ENCODE data around the gene RPL15. TPM values are rescaled to one million over a fixed set of nuclear protein-coding genes. Genes with fewer than 3 reads are reported as not detected.
"Not testable (repeated sequence)": the region's sequence is repeated elsewhere in the genome, so short reads cannot be mapped to it uniquely, and the experiment has no call there.

The RPL15 gene
- 1,000 to 10,000 TPM; 2,006 to 2,558 (median 2,234) TPM for polyA plus RNA-seq (ENCODE audit: insufficient read length in 4 of 4)

DNA sequence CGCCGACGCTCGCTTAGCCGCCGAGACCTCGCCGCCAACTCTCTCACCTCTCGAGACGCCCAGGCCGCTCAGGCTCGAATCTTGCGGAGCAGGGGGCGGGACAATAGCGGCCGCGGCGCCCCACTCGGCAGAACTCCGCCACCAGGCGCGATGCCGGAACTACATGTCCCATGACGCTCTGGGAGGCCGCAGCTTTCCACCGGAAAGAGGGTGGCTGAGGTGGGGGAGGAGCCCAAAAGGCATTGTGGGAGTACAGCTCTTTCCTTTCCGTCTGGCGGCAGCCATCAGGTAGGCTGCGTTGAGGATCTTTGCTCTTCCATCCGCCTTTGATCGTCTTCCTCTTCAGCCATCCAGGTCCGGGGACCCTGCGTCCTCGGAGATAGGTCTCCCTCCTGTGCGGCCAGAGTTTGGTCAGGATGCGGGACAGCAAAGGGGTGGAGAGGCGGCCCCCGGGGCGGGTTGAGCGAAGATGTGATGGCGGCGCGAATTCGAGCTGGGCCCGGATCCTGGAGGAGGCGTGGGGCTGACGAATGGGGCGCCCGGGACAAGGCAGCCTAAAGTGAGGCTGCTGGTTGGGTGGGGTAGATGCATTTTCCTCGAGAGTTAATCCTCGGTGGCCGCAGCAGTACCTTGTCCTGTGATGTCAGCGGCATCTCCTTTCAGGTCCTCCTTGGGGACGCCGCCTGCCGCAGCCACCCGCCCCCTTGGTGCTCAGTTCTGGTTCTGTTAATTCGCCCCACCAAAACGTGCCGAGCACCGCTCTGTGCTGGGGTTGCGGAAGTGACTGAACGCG, at the start of gene RPL15, which contains the start of gene NKIRAS1:
Gene RPL15, plus strand, starts transcription at position 247 of the 793 bp plus-strand sequence. CDS start 728 bp downstream, outside the sequence.
Gene NKIRAS1, minus strand, starts transcription at position 105 of the 793 bp plus-strand sequence. CDS start 6,086 bp downstream, outside the sequence.
- DNase-seq (ENCODE audit: low read depth in 4 of 4, low spot score in 2 of 4), result peak; percentile 92 to 95 (median 94)

DNA sequence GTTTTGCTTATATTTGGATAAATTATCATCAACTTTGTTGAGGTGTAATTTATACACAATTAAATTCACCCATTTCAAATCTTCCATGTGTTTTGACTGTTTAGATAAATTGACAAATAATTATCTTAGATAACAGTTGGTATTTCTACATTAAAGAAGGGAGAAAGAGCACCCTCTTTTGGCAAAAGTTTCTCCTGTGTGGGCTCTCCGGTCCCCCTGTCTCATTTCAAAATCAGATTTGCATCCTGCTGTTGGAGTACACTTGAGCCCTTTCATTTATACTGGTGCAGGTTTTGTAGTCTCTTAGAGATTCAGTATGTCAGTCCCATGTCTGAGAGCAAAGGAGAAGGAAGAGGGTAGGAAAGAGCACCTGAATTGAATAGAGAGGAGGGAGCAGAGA, 49.5 kb upstream of the RPL15 start:
- DNase-seq (ENCODE audit: low read depth in 4 of 4, low spot score in 2 of 4), result no peak

DNA sequence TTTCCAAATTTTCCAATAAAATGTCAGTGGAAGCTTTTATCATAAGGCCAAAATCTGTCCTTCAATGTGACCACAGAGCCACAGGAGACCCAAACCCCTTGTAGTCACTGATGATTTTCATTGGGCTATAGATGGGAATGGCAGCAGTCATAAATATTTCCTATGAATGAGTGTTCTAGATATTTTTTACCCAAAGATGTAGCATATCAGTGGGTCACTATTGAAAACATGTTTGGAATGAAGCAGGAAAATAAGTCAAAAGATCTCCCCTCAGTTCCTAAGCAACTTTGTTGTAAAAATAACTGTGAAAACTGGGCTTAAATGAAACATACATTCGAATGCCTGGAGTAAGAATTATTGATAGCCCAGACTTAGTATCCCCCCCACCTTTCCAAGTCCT, 49.1 kb upstream of the RPL15 start:
- no peak for DNase-seq (ENCODE audit: low read depth in 4 of 4, low spot score in 2 of 4)

DNA sequence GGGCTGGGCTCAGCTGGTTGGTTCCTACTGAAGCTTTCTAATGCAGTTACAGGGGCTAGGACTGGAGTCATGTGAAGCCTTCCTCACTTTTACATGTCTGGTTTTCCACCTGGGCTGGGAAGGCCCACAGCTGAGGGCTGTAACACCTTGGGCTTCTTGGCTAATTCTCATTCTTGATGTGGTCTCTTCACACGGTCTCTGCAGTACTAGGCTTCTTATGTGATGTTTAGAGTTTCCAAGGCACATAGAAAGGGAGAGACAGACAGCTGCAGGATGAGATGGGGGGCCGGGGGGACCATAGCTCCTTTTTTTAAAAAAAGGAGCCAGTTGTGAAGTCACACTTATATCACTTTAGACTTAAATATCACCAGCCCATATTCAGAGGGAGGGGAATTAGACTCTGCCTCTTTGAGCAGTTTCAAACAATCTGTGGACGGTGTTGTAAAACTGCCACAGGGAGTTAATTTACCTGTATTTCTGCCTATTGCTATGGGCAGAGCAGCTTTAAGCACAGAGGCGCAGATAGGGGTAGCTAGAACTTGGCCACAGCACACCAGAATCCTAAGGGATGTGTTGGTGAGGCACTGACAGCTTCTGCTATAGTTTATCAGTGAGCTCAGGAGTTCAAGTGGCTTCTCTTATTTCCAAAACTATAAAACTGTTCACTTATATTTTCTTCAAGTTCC, 46.8 kb upstream of the RPL15 start:
- peak in 1 of 4 donors; percentile 32 for DNase-seq (ENCODE audit: low read depth in 4 of 4, low spot score in 2 of 4)

DNA sequence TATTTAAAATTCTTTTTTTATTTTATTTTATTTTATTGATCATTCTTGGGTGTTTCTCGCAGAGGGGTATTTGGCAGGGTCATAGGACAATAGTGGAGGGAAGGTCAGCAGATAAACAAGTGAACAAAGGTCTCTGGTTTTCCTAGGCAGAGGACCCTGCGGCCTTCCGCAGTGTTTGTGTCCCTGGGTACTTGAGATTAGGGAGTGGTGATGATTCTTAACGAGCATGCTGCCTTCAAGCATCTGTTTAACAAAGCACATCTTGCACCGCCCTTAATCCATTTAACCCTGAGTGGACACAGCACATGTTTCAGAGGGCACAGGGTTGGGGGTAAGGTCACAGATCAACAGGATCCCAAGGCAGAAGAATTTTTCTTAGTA, 46.3 kb upstream of the RPL15 start:
- DNase-seq (ENCODE audit: low read depth in 4 of 4, low spot score in 2 of 4), result not testable (repeated sequence)

DNA sequence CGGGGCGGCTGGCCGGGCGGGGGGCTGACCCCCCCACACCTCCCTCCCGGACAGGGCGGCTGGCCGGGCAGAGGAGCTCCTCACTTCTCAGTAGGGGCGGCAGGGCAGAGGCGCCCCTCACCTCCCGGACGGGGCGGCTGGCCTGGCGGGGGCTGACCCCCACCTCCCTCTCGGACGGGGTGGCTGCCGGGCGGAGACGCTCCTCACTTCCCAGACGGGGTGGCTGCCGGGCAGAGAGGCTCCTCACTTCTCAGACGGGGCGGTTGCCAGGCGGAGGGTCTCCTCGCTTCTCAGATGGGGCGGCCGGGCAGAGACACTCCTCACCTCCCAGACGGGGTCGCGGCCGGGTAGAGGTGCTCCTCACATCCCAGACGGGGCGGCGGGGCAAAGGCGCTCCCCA, 45.6 kb upstream of the RPL15 start:
- DNase-seq (ENCODE audit: low read depth in 4 of 4, low spot score in 2 of 4), result not testable (repeated sequence)

DNA sequence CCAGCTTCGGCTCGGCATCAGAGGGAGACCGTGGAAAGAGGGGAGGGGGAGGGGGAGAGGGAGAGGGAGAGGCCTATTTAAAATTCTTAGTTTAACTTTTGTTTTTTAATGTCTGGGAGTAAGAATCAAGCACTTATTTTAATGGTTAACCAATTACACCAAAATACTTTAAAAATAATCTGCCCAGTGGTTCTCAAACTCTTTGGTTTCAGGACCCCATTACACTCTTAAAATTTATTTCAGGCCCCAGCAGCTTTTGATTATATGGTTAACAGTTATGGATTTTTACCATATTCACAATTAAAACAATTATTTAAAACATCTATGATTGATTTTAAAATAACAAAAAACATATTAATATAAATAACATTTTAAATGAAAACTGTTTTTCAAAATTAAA, 44.6 kb upstream of the RPL15 start:
- DNase-seq (ENCODE audit: low read depth in 4 of 4, low spot score in 2 of 4), result no peak

DNA sequence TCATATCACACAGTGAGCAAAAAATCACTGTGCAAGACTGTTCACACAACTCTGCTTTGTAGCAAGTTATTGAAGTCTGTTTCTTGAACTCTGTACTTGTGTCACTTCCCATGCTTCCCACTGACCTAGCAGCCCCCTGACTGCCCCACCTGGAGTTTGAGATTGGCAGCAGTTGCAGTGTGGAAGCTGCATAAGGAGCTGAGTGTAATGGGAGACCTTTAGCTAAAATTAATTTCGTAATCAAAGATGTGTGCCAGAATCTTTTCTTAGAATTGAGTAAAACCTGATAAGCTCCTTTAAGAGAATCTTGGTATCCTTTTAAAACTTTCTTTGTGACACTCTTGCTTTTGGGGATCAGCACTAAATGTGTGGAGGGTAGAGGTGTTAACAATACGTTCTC, 43.0 kb upstream of the RPL15 start:
- DNase-seq (ENCODE audit: low read depth in 4 of 4, low spot score in 2 of 4), result no peak

DNA sequence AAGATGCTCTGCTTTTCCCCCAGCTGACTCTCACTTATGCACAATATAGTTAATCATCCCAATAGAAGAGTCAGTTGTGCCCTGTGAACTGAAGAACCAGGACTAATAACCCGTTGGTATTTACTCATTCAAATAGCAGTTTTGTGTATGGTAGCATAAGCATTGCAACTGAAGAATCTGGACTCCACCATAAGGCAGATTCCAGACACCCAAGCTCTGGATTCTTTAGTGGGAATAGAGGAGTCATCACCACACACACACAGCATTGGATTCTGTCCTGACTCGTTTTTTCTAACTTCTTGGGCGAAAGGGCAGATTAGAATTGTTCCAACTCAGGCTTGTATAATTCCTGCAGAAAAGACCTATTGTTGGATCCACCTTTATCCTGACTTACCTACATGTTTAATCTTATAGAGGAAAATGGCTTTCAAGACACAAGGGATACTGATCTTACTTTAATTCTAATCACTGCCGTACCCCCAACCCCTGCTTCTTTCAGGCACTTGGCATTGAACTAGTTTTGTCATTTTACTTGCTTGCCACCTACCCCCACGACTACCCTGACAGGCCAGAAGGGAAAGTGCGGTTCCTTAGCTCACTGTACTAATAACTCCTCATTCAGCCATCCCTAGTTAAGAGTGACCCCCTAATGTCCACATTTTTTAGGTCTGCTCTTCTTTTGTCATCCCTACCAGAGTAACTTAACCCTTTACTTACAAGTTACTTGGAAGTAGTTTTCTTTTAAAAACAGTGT, 42.4 kb upstream of the RPL15 start:
- DNase-seq (ENCODE audit: low read depth in 4 of 4, low spot score in 2 of 4), result no peak

DNA sequence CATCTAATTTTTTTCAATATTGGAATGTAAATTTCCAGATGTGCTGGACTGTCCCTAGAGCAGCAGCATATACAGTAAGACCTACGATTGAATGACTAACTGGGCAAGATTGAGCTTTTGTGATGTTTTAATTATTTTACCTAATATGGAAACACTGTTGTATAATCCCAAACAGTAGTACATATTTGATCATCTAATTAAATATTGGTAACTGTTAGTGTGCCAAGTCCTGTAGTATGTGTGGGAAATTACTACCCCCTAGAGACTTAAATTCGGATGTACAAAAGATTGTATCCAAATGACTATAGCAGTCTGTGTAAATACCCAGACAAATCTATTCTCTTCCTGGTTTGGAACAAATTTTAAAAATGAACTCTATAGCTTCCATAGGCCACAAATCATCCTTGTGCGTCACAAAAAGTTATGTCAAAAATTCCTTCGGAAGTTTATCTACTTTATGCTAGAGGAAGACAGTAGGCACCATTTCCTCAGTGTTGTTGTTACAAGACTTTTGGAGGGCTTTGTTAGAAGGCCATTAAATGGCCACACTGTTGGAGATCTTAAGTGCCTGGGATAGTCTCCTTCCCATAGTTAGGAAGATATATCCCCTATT, 41.7 kb upstream of the RPL15 start:
- DNase-seq (ENCODE audit: low read depth in 4 of 4, low spot score in 2 of 4), result no peak

DNA sequence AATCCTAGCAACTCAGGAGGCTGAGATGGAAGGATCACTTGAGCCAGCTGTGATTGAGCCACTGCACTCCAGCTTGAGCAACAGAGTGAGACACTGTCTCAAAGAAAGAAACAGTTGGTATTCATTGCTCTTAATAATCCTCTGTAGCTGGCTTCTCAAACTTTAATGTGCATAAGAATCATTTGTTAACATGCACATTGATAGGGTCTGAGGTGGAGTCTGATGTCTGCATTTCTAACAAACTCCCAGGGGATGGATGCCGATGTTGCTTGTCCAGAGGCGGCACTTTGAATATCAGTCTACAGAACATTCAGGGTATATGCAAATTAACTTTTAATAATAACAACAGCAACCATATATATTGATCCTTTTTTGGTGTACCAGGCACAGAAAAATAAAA, 40.0 kb upstream of the RPL15 start:
- DNase-seq (ENCODE audit: low read depth in 4 of 4, low spot score in 2 of 4), result no peak

DNA sequence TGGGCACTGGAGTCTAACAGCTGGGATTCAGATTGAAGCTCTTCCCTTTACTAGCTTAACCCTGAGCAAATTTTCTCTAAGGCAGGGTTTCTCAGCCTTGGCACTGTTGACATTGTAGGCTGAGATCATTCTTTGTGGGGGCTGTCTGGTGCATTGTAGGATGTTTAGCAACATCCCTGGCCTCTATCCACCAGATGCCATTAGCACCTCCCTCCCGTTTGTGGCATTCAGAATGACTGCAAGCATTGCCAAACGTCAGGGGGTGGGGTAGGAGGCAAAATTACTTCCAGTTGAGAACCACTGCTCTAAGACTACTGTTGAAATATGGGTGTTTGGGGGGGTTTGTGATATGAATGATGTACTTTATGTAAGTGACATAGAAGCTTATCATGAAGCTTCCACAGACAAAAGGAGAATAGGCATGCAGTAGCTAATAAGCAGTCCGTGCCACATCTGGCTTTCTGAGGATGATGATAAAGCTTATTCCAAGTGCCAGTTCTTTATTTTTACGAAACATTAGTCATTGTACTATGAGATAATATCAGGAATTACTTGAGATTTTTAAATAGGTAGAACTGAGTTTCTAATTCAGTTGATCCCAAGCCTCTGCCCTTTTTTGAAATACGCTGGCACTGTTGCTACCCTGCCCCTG, 39.5 kb upstream of the RPL15 start:
- no peak for DNase-seq (ENCODE audit: low read depth in 4 of 4, low spot score in 2 of 4)

DNA sequence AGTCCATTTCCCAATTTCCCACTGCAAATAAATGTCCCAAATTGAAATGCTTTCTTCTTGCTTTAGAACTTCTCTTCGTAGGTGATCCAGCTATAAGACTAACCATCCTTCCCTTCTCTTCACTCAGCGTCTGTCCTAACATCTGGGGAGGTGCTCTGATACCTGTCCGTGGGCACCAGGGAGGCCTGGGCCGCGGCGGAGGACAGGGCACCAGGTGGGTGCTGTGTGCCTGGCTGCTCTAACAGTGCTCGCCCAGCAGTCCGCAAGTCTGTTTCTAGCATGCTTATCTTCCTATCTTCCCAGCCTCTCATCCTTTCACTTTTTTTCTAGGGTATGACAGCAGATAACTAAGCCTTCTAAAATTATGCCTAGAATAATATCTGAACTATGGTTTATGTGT, 37.4 kb upstream of the RPL15 start:
- no peak for DNase-seq (ENCODE audit: low read depth in 4 of 4, low spot score in 2 of 4)

DNA sequence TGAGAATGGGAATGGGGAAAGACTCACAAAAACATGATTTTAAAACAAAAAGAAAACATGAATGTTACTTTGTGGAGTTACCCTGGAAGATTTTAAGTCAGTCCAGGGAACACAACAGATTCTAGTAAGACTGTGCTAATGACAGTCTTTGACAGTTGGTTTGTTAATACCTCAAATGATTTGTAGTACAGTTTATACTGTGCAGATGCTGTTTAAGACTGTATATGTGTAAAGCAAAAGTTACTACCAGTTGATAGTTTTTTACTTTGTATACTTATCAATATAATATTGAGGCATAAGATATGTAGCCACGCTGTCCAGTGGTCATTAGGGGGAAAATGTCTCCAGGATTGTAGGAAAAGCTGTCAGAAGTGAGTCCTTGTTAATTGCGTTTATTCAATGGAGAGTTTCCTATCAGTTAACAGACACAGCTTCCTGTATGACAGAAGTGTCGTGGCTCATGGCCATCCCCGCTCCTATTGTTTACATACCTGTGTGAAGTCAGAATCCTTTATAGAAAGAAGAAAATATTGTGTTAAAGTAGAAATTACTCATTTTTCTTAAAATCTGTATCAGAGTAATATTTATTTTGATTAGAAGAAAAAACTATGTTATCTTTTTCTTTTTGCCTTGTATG, 36.1 kb upstream of the RPL15 start:
- DNase-seq (ENCODE audit: low read depth in 4 of 4, low spot score in 2 of 4), result no peak

DNA sequence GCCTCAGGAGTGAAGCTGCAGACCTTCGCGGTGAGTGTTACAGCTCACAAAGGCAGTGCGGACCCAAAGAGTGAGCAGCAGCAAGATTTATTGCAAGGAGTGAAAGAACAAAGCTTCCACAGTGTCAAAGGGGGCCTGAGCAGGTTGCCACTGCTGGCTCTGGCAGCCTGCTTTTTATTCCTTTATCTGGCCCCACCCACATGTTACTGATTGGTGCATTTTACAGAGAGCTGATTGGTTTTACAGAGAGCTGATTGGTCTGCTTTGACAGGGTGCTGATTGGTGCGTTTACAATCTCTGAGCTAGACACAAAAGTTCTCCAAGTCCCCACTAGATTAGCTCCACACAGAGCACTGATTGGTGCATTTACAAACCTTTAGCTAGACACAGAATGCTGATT, 34.9 kb upstream of the RPL15 start:
- not testable (repeated sequence) for DNase-seq (ENCODE audit: low read depth in 4 of 4, low spot score in 2 of 4)

DNA sequence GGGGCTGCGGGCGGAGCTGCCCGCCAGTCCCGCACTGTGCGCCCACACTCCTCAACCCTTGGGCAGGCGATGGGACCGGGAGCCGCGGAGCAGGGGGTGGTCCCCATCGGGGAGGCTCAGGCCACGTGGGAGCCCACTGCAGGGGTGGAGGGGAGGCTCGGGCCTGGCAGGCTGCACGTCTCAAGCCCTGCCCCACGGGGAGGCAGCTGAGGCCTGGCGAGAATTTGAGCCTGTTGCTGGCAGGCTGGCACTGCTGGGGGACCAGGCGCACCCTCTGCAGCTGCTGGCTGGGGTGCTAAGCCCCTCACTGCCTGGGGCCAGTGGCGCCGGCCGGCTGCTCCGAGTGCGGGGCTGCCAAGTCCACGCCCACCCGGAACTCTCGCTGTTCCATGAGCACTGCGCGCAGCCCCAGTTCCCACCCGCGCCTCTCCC, 34.4 kb upstream of the RPL15 start:
- DNase-seq (ENCODE audit: low read depth in 4 of 4, low spot score in 2 of 4), result no peak

DNA sequence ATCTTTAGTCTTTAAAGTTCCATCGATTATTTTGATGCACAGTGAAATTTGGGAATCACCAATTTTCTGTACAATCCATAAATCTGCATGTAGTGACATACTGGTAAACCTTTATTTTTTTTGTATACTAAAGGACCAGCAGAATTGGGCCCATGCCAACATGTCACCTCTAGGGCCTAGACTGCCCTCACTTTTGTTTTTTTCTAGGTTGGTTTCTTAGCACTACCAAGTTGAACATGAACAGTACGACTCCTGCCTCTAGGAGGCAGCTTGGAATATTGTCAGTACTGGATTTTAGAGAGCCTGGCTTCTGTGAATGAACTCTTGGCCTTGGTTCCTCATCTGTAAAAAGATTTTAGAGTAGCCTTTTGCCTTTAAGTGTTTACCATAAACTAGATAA, 32.5 kb upstream of the RPL15 start:
- DNase-seq (ENCODE audit: low read depth in 4 of 4, low spot score in 2 of 4), result no peak

DNA sequence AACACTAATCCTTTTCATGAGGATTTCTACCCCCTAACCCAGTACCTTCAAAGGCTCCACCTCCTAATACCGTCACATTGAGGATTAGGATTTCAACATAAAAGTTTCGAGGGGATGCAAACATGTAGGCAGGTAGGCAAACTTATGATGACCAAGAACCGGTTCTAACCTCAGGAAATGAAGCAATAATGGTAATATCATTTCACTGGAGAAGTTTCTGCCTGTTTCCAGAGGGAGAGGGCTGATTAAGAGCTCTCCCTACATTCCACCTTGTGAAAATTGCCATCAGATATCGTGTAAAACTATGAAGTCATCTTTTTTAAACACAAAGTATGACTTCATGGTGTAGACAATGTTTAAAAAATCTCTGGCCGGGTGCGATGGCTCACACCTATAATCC, 31.7 kb upstream of the RPL15 start:
- no peak for DNase-seq (ENCODE audit: low read depth in 4 of 4, low spot score in 2 of 4)

DNA sequence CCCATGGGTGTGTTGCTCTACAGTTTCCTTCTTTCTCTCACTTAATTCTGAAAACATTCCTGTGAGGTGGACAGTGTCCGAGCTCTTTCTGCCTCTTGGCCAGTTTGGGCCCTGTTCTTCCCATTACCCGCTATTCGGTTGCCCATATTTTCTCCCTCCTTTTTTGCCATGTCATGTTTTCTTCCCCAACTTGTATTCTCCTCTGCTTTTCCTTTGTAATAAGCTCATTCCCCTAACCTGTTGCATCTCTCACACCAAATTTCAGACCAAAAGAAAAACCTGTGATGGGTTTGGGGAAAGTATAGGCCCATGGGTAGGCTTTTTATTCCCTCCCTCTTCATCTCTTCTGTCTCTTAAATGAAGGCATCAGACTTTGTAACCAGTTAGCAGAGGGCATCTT, 30.6 kb upstream of the RPL15 start:
- no peak for DNase-seq (ENCODE audit: low read depth in 4 of 4, low spot score in 2 of 4)
